GM19328 (cell line): ENCODE results near the gene CYP8B1.
A peak's percentile ranks its signal among the peaks of the same experiment; 100 is the strongest.
"Not testable (repeated sequence)": the region's sequence is repeated elsewhere in the genome, so short reads cannot be mapped to it uniquely, and the experiment has no call there.

ENCODE experiments used
- ATAC-seq: cut with Tn5 transposase; IDR thresholded peaks from one replicate; pipeline ENCODE4 v1.9.1; 2021; ENCODE audit warnings: mild to moderate bottlenecking, moderate library complexity; ENCODE audit not compliant: unreplicated experiment

Gene CYP8B1

GRCh38 chr3:42887084-42887483 is 11.4 kb upstream of the CYP8B1 start:
- no peak for ATAC-seq

GRCh38 chr3:42886294-42886822 is 10.7 kb upstream of the CYP8B1 start:
- ATAC-seq: no peak

GRCh38 chr3:42884324-42884723 is 8.6 kb upstream of the CYP8B1 start:
- ATAC-seq: no peak

- ATAC-seq: not testable (repeated sequence)
Measured at GRCh38 chr3:42883251-42883930, 7.7 kb upstream of the CYP8B1 start.

- ATAC-seq: peak; percentile 99
Measured at GRCh38 chr3:42880601-42881451, 5.1 kb upstream of the CYP8B1 start.

GRCh38 chr3:42880183-42880582 is 4.5 kb upstream of the CYP8B1 start:
- ATAC-seq: no peak

GRCh38 chr3:42877881-42878280 is 2.2 kb upstream of the CYP8B1 start:
- no peak for ATAC-seq

- ATAC-seq: no peak
Measured at GRCh38 chr3:42876940-42877720, 1.5 kb upstream of the CYP8B1 start.

GRCh38 chr3:42876401-42876800 is 722 bp upstream of the CYP8B1 start:
- ATAC-seq: no peak

- ATAC-seq: no peak
Measured at GRCh38 chr3:42874749-42875148, 930 bp downstream of the CYP8B1 start.

GRCh38 chr3:42873221-42873982 is 2.3 kb downstream of the CYP8B1 start:
- ATAC-seq: no peak

- ATAC-seq: no peak
Measured at GRCh38 chr3:42872718-42873117, 3.0 kb downstream of the CYP8B1 start.

- ATAC-seq: no peak
Measured at GRCh38 chr3:42871592-42872196, 4.0 kb downstream of the CYP8B1 start.

GRCh38 chr3:42868841-42869240 is 6.8 kb downstream of the CYP8B1 start:
- no peak for ATAC-seq

GRCh38 chr3:42867138-42867537 is 8.5 kb downstream of the CYP8B1 start:
- ATAC-seq: no peak

- no peak for ATAC-seq
Measured at GRCh38 chr3:42865256-42865655, 10.4 kb downstream of the CYP8B1 start.

GRCh38 chr3:42864321-42864950 is 11.2 kb downstream of the CYP8B1 start:
- no peak for ATAC-seq

- ATAC-seq: no peak
Measured at GRCh38 chr3:42856544-42856943, 19.1 kb downstream of the CYP8B1 start.

GRCh38 chr3:42855547-42856380 is 19.9 kb downstream of the CYP8B1 start:
- no peak for ATAC-seq
